Nephron progenitor cell (in vitro differentiated cells): Measurements from ENCODE around the gene TMEM169.

Experiments
- DNase-seq: peaks from one replicate; pipeline ENCODE4 v3.0.0; 2021
- H3K27ac Mint-ChIP-seq: 2 replicates; pipeline ENCODE4 v1.8.0; 2021; ENCODE audit warnings: mild to moderate bottlenecking, moderate library complexity, mixed read lengths
- H3K27me3 Mint-ChIP-seq: 2 replicates; pipeline ENCODE4 v1.8.0; 2021; ENCODE audit warnings: mild to moderate bottlenecking, low read depth, mixed read lengths; ENCODE audit not compliant: poor library complexity
- H3K36me3 Mint-ChIP-seq: 2 replicates; pipeline ENCODE4 v1.8.0; 2021; ENCODE audit warnings: low read depth, mixed read lengths
- H3K4me1 Mint-ChIP-seq: 2 replicates; pipeline ENCODE4 v1.8.0; 2021; ENCODE audit warnings: mixed read lengths
- H3K4me3 Mint-ChIP-seq: 2 replicates; pipeline ENCODE4 v1.8.0; 2021; ENCODE audit warnings: mild to moderate bottlenecking, moderate library complexity, mixed read lengths
- H3K9me3 Mint-ChIP-seq: 2 replicates; pipeline ENCODE4 v1.8.0; 2021; ENCODE audit warnings: mild to moderate bottlenecking, moderate library complexity, mixed read lengths
- TF ChIP-seq, protein P1 (sequence below): fragments of 200-600 bp; sonication (generic); IDR thresholded peaks from 2 replicates; pipeline ENCODE4 v1.5.0; 2021; ENCODE audit warnings: antibody characterized with exemption

The TMEM169 gene

DNA sequence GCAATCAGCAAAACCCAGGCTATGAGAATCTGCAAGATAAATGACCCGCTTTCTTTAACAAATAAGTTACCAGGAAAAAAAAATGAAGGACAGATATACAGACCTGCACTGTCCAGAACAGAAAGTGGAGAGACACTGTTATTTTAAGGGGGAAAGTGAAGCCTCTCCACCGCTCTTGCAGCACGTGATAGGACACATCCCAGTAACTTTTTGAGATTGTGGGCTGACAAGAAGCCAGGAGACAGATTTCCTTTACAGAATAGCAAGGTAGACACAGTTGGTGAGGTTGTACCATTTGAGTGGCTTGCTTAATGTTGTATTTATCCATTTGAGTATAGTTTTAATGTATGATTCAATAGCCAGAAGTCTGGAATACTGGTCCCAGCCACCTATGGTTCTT, 13.0 kb downstream of the TMEM169 start:
- no peak overlapping the region for H3K4me3 Mint-ChIP-seq
- TF ChIP-seq, protein P1, sequence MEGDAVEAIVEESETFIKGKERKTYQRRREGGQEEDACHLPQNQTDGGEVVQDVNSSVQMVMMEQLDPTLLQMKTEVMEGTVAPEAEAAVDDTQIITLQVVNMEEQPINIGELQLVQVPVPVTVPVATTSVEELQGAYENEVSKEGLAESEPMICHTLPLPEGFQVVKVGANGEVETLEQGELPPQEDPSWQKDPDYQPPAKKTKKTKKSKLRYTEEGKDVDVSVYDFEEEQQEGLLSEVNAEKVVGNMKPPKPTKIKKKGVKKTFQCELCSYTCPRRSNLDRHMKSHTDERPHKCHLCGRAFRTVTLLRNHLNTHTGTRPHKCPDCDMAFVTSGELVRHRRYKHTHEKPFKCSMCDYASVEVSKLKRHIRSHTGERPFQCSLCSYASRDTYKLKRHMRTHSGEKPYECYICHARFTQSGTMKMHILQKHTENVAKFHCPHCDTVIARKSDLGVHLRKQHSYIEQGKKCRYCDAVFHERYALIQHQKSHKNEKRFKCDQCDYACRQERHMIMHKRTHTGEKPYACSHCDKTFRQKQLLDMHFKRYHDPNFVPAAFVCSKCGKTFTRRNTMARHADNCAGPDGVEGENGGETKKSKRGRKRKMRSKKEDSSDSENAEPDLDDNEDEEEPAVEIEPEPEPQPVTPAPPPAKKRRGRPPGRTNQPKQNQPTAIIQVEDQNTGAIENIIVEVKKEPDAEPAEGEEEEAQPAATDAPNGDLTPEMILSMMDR = no peak
- H3K27ac Mint-ChIP-seq = no peak overlapping the region
- no peaks in the 10 kb centered on the region for H3K9me3 Mint-ChIP-seq
- DNase-seq = no peak
- H3K27me3 Mint-ChIP-seq = no peaks in the 10 kb centered on the region
- peaks cover 12% of the 10 kb centered on the region for H3K4me1 Mint-ChIP-seq
- peaks cover 15% of the 10 kb centered on the region for H3K36me3 Mint-ChIP-seq

DNA sequence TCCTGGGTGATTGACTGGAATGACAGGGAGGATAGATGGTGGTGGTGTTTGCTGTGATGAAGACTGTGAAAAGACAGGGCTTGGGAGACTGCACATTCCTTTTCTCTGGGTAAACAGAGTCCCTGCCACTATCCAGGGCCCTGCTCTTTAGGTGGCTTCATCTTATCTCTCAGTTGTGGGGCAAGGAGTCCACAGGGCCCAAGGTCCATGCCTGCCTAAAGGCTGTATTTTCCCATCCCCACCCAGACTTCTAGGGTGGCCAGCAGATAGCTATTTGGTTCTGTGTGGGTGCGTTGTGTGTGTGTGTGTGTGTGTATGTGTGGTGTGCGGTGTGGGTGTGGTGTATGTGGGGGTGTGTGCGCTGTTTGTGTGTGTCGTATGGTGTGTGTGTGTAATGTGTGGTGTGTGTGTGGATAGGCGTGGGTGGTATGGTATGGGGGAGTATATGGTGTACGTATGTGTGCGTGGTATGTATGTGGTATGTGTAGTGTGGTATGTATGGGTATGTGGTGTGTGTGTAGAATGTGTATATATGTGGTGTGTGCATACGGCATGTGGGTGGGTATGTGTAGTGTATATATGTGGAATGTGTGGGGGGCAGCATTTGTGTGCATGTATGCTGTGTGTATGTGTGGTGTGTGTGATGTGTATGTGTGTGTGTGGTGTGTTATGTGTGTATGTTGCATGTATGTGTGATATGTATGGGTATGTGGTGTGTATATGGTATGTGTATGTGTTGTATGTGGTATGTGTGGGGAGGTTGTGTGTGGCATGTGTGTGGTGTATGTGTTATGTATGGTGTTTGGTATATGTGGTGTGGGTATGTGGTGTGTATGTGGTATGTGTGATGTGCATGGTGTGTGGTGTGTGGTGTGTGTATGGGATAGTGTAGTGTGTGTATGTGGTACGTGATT, 17.0 kb downstream of the TMEM169 start:
- Mint-ChIP-seq H3K4me1 (peaks cover 5% of the 10 kb centered on the region), H3K9me3 (no peaks in the 10 kb centered on the region), H3K27ac (no peak overlapping the region), H3K27me3 (no peaks in the 10 kb centered on the region), H3K4me3 (no peak overlapping the region), H3K36me3 (peaks cover 29% of the 10 kb centered on the region)
- TF ChIP-seq, protein P1 = no peak
- no peak for DNase-seq

DNA sequence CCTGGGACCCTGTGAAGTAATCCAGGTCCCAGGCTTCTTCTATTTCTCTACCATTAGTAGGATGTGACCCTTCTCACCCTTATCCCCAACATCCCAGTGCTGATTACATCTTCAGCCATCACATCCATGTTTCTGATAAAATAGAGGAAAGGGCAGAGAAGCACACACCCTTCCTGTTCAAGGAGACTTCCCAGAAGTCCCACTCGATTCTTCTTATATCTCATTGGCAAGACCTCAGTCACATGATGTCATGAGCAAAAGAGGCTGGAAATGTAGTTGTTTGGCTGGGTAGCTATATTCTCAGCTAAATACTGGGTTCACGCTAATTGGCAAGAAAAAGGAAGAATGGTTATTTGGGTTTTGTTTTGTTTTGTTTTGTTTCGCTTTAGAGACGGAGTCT, 19.4 kb downstream of the TMEM169 start:
- TF ChIP-seq, protein P1 = no peak
- Mint-ChIP-seq H3K9me3 (no peaks in the 10 kb centered on the region), H3K4me3 (no peak overlapping the region), H3K27ac (no peak overlapping the region), H3K27me3 (peaks cover 3% of the 10 kb centered on the region), H3K4me1 (peaks cover 16% of the 10 kb centered on the region), H3K36me3 (peaks cover 23% of the 10 kb centered on the region)
- no peak for DNase-seq

DNA sequence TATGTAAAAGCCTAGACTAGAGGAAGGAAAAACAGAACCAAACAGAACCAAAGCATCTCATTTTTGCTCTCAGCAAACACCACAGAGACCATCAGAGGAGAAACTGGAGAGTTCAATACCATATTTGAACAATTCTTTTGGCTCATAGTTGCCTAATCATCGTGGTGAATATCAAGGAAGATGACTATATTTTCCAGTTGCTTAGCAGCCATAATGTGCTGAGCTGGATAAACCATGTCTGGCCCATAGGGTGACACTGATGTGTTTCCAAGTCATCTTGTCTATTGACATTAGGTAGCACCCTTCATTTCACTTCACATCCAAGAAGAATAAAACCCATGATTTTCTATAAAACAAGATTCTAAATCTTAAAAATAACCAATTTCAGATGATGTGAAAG, 21.5 kb downstream of the TMEM169 start:
- no peak overlapping the region for H3K27ac Mint-ChIP-seq
- H3K9me3 Mint-ChIP-seq = no peaks in the 10 kb centered on the region
- H3K4me1 Mint-ChIP-seq = peaks cover 30% of the 10 kb centered on the region
- H3K4me3 Mint-ChIP-seq = no peak overlapping the region
- TF ChIP-seq, protein P1 = no peak
- no peak for DNase-seq
- peaks cover 3% of the 10 kb centered on the region for H3K27me3 Mint-ChIP-seq
- H3K36me3 Mint-ChIP-seq = peaks cover 23% of the 10 kb centered on the region

DNA sequence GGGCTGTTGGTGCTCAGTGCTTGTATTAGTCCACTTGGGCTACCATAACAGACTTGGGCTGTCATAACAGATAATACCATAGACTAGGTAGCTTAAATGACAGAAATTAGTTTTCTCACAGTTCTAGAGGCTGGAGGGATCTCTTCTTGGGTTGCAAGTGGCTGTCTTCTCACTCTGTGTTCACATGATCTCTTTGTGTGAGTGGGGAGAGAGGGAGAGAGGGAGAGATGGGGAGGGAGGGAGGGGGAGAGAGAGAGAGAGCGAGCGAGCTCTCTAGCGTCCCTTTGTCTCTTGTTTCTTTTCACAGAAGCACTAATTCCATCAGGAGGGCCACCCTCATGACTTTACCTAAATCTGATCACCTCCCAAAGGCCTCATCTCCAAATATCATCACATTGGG, 23.0 kb downstream of the TMEM169 start:
- H3K4me1 Mint-ChIP-seq = peaks cover 41% of the 10 kb centered on the region
- peaks cover 3% of the 10 kb centered on the region for H3K27me3 Mint-ChIP-seq
- peaks cover 21% of the 10 kb centered on the region for H3K36me3 Mint-ChIP-seq
- no peaks in the 10 kb centered on the region for H3K9me3 Mint-ChIP-seq
- no peak overlapping the region for H3K27ac Mint-ChIP-seq
- no peak overlapping the region for H3K4me3 Mint-ChIP-seq
- DNase-seq = no peak
- TF ChIP-seq, protein P1 = no peak

DNA sequence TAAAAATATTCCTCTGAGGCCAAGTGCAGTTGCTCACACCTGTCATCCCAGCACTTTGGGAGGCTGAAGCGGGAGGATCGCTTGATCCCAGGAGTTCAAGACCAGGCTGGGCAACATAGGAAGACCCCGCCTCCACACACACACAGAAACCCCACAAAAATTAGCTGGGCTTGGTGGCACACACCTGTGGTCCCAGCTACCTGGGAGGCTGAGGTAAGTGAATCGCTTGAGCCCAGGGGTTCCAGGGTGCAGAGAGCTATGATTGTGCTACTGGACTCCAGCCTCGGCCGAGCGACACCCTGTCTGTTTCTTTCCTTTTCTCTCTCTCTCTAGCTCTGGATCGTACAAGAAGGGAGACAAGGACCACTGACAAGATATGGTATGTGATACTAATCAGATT, 25.6 kb downstream of the TMEM169 start:
- Mint-ChIP-seq H3K27ac (peak overlapping the region; percentile 95), H3K36me3 (peaks cover 20% of the 10 kb centered on the region), H3K4me3 (peak overlapping the region; percentile 100), H3K27me3 (peaks cover 3% of the 10 kb centered on the region), H3K4me1 (peaks cover 66% of the 10 kb centered on the region), H3K9me3 (no peaks in the 10 kb centered on the region)
- DNase-seq = no peak
- TF ChIP-seq, protein P1 = no peak
